Nephron progenitor cell (in vitro differentiated cells): ENCODE measurements around the gene ZNF462.

Source experiments
- DNase-seq: peaks from one replicate; pipeline ENCODE4 v3.0.0; 2021
- H3K27ac Mint-ChIP-seq: 2 replicates; pipeline ENCODE4 v1.8.0; 2021; ENCODE audit warnings: mild to moderate bottlenecking, moderate library complexity, mixed read lengths
- H3K27me3 Mint-ChIP-seq: 2 replicates; pipeline ENCODE4 v1.8.0; 2021; ENCODE audit warnings: mild to moderate bottlenecking, low read depth, mixed read lengths; ENCODE audit not compliant: poor library complexity
- H3K36me3 Mint-ChIP-seq: 2 replicates; pipeline ENCODE4 v1.8.0; 2021; ENCODE audit warnings: low read depth, mixed read lengths
- H3K4me1 Mint-ChIP-seq: 2 replicates; pipeline ENCODE4 v1.8.0; 2021; ENCODE audit warnings: mixed read lengths
- H3K4me3 Mint-ChIP-seq: 2 replicates; pipeline ENCODE4 v1.8.0; 2021; ENCODE audit warnings: mild to moderate bottlenecking, moderate library complexity, mixed read lengths
- H3K9me3 Mint-ChIP-seq: 2 replicates; pipeline ENCODE4 v1.8.0; 2021; ENCODE audit warnings: mild to moderate bottlenecking, moderate library complexity, mixed read lengths
- TF ChIP-seq, protein P1 (sequence below): fragments of 200-600 bp; sonication (generic); IDR thresholded peaks from 2 replicates; pipeline ENCODE4 v1.5.0; 2021; ENCODE audit warnings: antibody characterized with exemption

ZNF462 gene

DNA sequence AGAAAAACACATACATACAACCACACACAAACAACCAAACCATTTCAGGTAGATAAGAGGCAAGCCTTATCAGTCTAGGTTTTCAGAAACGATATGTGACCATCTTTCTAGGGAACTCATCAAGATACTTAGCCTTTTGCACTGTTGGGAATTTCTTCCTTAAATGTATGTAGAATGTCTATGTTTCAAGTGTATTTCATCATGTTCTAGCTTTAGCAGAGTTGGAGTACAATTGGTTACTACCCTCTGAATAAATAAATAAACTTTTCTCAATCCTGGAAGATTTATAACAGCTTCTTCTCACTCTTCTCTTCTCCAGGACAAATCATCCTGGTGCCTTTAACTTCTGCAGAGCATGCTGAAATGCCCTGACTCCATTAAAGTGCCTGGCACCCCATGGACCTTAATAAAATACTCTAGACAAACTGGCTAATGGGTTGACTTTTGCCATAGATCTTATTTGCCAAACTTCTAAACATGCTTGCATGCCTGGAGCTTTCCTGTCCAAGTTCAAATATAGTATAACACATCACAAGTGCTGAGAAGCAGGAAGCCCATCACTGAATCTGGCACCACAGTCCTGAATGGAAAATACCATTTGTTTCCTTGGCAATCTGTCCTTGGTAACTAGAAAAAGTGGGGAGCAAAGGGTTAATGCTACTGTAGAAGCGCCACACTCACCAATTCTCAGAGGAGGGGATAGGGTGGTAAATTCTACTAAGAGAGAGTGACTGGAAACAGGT is 33.1 kb upstream of the ZNF462 start:
- no peak overlapping the region for H3K4me3 Mint-ChIP-seq

DNA sequence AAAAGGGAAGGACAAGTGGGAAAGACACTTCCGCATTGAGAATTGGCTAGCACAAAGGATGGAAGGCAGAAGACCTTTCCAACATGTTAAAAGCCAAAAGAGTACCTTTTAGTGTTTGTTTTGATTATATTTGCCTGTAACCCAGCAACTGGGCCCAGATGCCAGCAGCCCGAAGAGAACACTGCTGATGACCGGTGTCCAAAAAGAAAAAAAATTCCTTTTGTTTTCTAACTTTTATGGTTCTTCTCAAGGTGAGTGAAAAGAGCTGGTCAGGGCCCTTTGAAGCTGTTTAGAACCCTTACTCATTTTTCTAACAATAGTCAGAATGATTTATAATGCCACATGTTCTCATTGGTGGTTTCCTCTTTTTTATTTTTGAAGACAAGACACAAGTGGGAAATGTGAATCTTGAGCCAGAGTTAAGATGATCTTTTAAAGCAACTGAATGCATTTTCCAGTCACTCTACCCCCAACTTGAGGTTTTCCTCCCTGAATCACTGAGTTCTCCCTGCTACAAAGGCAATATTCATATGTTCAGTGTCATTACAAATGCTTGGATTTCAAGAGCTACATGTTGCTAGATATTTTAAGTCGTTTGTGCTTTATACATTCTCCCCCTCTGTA is 32.3 kb upstream of the ZNF462 start:
- peaks cover 11% of the 10 kb centered on the region for H3K4me1 Mint-ChIP-seq
- no peaks in the 10 kb centered on the region for H3K27me3 Mint-ChIP-seq
- H3K36me3 Mint-ChIP-seq: no peaks in the 10 kb centered on the region

More for the DNA sequence above, 33.1 kb upstream of the ZNF462 start:
- Mint-ChIP-seq H3K27ac (peak overlapping the region; percentile 53), H3K9me3 (peaks cover 21% of the 10 kb centered on the region), H3K4me1 (peaks cover 11% of the 10 kb centered on the region), H3K36me3 (no peaks in the 10 kb centered on the region), H3K27me3 (no peaks in the 10 kb centered on the region)
- TF ChIP-seq, protein P1, sequence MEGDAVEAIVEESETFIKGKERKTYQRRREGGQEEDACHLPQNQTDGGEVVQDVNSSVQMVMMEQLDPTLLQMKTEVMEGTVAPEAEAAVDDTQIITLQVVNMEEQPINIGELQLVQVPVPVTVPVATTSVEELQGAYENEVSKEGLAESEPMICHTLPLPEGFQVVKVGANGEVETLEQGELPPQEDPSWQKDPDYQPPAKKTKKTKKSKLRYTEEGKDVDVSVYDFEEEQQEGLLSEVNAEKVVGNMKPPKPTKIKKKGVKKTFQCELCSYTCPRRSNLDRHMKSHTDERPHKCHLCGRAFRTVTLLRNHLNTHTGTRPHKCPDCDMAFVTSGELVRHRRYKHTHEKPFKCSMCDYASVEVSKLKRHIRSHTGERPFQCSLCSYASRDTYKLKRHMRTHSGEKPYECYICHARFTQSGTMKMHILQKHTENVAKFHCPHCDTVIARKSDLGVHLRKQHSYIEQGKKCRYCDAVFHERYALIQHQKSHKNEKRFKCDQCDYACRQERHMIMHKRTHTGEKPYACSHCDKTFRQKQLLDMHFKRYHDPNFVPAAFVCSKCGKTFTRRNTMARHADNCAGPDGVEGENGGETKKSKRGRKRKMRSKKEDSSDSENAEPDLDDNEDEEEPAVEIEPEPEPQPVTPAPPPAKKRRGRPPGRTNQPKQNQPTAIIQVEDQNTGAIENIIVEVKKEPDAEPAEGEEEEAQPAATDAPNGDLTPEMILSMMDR: no peak
- no peak for DNase-seq

DNA sequence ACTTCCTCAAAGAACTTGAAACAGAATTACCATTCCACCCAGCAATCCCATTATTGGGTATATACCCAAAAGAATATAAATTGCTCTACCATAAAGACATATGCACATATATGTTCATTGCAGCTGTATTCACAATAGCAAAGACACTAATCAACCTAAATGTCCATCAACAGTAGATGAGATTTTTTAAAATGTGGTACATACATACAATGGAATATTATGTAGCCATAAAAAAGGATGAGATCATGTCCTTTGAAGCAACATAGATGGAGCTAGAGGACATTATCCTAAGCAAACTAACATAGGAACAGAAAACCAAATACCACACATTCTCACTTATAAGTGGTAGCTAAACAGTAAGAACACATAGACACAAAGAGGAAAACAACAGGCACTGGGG is 28.1 kb upstream of the ZNF462 start:
- Mint-ChIP-seq H3K36me3 (no peaks in the 10 kb centered on the region), H3K9me3 (peaks cover 21% of the 10 kb centered on the region), H3K27me3 (no peaks in the 10 kb centered on the region), H3K4me3 (no peak overlapping the region), H3K27ac (no peak overlapping the region), H3K4me1 (peaks cover 11% of the 10 kb centered on the region)
- TF ChIP-seq, protein P1: no peak
- no peak for DNase-seq

More for the DNA sequence above, 32.3 kb upstream of the ZNF462 start:
- TF ChIP-seq, protein P1: no peak
- H3K4me3 Mint-ChIP-seq: no peak overlapping the region
- H3K9me3 Mint-ChIP-seq: peaks cover 21% of the 10 kb centered on the region
- DNase-seq: no peak
- H3K27ac Mint-ChIP-seq: peak overlapping the region; percentile 23

DNA sequence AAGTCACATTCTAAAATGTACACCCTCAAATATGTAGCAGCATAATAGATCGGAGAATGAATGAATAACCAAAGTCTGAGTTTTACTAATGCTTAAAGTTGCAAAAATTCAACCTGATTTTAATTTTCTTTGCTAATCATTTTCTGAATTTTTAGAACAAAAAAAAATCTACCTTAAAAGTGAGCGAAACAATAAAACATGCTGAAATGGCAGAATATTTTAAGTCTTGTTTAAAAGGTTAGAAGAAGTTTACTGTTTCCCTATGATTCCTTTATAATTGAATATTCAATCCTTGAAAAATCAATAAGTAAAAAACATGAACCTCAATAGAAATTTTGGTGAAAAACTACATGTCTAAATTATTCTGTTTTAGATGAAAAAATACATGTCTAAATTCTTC is 27.1 kb upstream of the ZNF462 start:
- DNase-seq: no peak
- Mint-ChIP-seq H3K4me3 (no peak overlapping the region), H3K4me1 (peaks cover 4% of the 10 kb centered on the region), H3K27ac (no peak overlapping the region), H3K27me3 (peaks cover 4% of the 10 kb centered on the region), H3K9me3 (peaks cover 21% of the 10 kb centered on the region), H3K36me3 (no peaks in the 10 kb centered on the region)
- TF ChIP-seq, protein P1: no peak

DNA sequence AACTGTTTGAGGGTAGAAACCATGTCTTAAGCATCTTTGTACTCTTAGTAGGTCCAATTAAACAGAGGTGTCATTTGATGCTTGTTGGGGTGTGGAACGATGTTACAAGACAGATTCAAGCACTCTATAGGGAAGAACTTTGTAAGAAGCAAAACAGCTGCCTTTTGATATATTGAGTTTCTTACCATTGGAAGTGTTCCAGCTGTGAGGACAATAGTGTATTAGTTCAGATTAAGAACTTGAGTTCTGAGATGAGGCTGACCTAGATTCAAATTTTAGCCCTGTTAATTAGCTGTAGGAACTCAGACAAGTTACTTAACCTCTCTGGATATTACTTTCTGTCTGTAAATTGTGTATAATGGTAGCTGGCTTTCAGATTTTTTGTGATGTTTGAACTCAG is 19.6 kb upstream of the ZNF462 start:
- TF ChIP-seq, protein P1: no peak
- Mint-ChIP-seq H3K4me1 (no peaks in the 10 kb centered on the region), H3K36me3 (no peaks in the 10 kb centered on the region), H3K27ac (no peak overlapping the region), H3K4me3 (no peak overlapping the region), H3K9me3 (no peaks in the 10 kb centered on the region), H3K27me3 (peaks cover 9% of the 10 kb centered on the region)
- no peak for DNase-seq
